ENCODE data around the gene HNMT.

DNA sequence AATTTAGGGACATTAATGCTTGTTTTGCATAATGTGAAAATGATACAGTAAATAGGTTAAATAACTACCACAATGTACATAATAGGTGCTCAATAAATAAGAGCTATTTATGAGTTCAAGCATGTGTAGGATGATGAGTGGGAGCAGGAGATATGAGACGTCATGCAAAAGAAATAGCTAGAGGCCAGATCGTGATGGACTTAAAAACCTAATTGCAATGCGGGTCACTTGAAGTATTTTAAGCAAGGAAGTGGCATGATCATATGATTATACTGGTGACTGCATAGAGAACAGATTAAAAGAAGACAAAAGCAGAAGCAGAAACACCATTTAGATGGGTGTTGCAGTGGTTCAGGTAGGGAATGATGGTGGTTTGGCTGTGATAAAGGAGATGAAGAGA lies 78.0 kb downstream of the HNMT start:
- no peak for TF ChIP-seq ZNF544 (tag by site-specific recombination; IDR thresholded peaks at IDR 0.05)
- no peak for TF ChIP-seq ZNF121 (tag by site-specific recombination; IDR thresholded peaks at IDR 0.05)
- TF ChIP-seq TCF7L2 (IDR thresholded peaks at IDR 0.05; ENCODE audit: borderline replicate concordance, low read depth, low read length) = no peak
- TF ChIP-seq ZNF510 (tag by site-specific recombination; IDR thresholded peaks at IDR 0.05; ENCODE audit: insufficient replicate concordance) = no peak
- no peak for TF ChIP-seq CTCF (tag by site-specific recombination; IDR thresholded peaks at IDR 0.05)
- no peak for TF ChIP-seq ZNF37A (tag by site-specific recombination; IDR thresholded peaks at IDR 0.05)
- TF ChIP-seq ZNF10 (tag by site-specific recombination; IDR thresholded peaks at IDR 0.05) = no peak
- TF ChIP-seq, protein P1, sequence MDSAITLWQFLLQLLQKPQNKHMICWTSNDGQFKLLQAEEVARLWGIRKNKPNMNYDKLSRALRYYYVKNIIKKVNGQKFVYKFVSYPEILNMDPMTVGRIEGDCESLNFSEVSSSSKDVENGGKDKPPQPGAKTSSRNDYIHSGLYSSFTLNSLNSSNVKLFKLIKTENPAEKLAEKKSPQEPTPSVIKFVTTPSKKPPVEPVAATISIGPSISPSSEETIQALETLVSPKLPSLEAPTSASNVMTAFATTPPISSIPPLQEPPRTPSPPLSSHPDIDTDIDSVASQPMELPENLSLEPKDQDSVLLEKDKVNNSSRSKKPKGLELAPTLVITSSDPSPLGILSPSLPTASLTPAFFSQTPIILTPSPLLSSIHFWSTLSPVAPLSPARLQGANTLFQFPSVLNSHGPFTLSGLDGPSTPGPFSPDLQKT (IDR thresholded peaks at IDR 0.05; ENCODE audit: borderline replicate concordance, low read depth, low read length) = no peak
- no peak for TF ChIP-seq ZEB2 (tag by site-specific recombination; IDR thresholded peaks at IDR 0.05)
